Measurements from ENCODE around the gene INTS3. TPM values are rescaled to one million over a fixed set of nuclear protein-coding genes. Genes with fewer than 3 reads are reported as not detected.

The INTS3 gene
- total and polyA plus RNA-seq, 5 donors, result 26.4 to 41.8 (median 33.2) TPM

DNA sequence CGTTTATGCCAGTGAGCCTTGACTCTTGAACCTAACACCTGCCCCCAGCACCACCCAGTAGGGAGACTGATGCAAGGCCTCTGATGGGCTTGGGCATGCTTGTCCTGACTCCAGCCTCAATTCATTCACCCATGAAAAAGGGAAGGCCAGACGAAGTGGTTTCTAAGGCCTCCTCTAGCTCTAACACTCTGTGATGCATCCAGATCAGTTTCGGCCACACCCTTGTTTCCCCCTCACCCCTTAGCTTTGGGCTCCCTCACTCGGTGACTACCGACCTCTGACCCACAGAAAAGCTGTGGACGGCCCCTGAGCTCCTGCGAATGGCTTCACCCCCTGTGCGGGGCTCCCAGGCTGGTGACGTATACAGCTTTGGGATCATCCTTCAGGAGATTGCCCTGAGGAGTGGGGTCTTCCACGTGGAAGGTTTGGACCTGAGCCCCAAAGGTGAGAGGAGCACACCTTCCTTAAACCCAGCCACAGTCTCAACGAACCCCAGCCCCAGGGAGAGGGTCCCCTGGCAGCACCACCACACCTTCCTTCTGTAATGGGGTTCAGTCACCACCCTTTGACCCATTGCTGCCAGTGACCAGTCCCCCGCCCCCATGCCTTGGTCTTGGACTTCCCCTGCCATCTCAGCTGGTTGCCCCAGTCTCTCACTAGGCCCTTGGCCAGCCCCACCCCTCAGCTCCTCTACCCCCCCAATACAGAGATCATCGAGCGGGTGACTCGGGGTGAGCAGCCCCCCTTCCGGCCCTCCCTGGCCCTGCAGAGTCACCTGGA is 40.3 kb upstream of the INTS3 start:
- intact Hi-C loops (cut with DNase I), result loop anchor here in 1 of 4 donors (5.0 kb wide), 1 partner anchor 50 kb away; no protein-coding TSS in a partner anchor
- no peaks in the 10 kb centered on the region for H3K27me3 ChIP-seq (ENCODE audit: control insufficient read depth, insufficient read depth)
- H3K4me3 ChIP-seq (ENCODE audit: low read length), result no peak overlapping the region
- no peak overlapping the region for H3K27ac ChIP-seq (ENCODE audit: low read length)
- 87% methylated on average over 16 of the region's 16 CpGs for WGBS
- ATAC-seq, result no peak
- DNase-seq, result no peak
- no peaks in the 10 kb centered on the region for H3K4me1 ChIP-seq (ENCODE audit: control insufficient read depth, insufficient read depth, low read length)
- H3K9me3 ChIP-seq (ENCODE audit: control insufficient read depth, low read length), result no peaks in the 10 kb centered on the region

GRCh38 chr1:153688276-153688675 is 39.6 kb upstream of the INTS3 start:
- Histone ChIP-seq H3K27me3 (ENCODE audit: control insufficient read depth, insufficient read depth) (no peaks in the 10 kb centered on the region), H3K9me3 (ENCODE audit: control insufficient read depth, low read length) (no peaks in the 10 kb centered on the region), H3K27ac (ENCODE audit: low read length) (no peak overlapping the region), H3K4me1 (ENCODE audit: control insufficient read depth, insufficient read depth, low read length) (no peaks in the 10 kb centered on the region), H3K4me3 (ENCODE audit: low read length) (no peak overlapping the region)
- intact Hi-C loops (cut with DNase I), result loop anchor here in 1 of 4 donors (5.0 kb wide), 1 partner anchor 49 kb away; no protein-coding TSS in a partner anchor
- no peak for DNase-seq
- peak in 1 of 2 donors; percentile 9 for ATAC-seq
- WGBS, result 82% methylated on average over 7 of the region's 7 CpGs

GRCh38 chr1:153688736-153689328 is 39.0 kb upstream of the INTS3 start:
- intact Hi-C loops (cut with DNase I), result loop anchor here in 1 of 4 donors (5.0 kb wide), 1 partner anchor 48 kb away; no protein-coding TSS in a partner anchor
- no peaks in the 10 kb centered on the region for H3K4me1 ChIP-seq (ENCODE audit: control insufficient read depth, insufficient read depth, low read length)
- H3K27ac ChIP-seq (ENCODE audit: low read length), result no peak overlapping the region
- DNase-seq (no peak), ATAC-seq (no peak)
- H3K27me3 ChIP-seq (ENCODE audit: control insufficient read depth, insufficient read depth), result no peaks in the 10 kb centered on the region
- WGBS, result 87% methylated on average over 18 of the region's 18 CpGs
- no peak overlapping the region for H3K4me3 ChIP-seq (ENCODE audit: low read length)
- no peaks in the 10 kb centered on the region for H3K9me3 ChIP-seq (ENCODE audit: control insufficient read depth, low read length)

GRCh38 chr1:153693466-153693865 is 34.4 kb upstream of the INTS3 start:
- no peak for DNase-seq
- intact Hi-C loops (cut with DNase I), result no loop called here

GRCh38 chr1:153696741-153697140 is 31.1 kb upstream of the INTS3 start:
- no peaks in the 10 kb centered on the region for H3K9me3 ChIP-seq (ENCODE audit: control insufficient read depth, low read length)
- no peak overlapping the region for H3K4me3 ChIP-seq (ENCODE audit: low read length)
- H3K27me3 ChIP-seq (ENCODE audit: control insufficient read depth, insufficient read depth), result no peaks in the 10 kb centered on the region
- intact Hi-C loops (cut with DNase I), result no loop called here
- no peak for ATAC-seq
- WGBS, result 83% methylated on average over 8 of the region's 8 CpGs
- peak overlapping the region; percentile 97 for H3K27ac ChIP-seq (ENCODE audit: low read length)
- peaks cover 11% of the 10 kb centered on the region for H3K4me1 ChIP-seq (ENCODE audit: control insufficient read depth, insufficient read depth, low read length)
- no peak for DNase-seq

More at GRCh38 chr1:153693466-153693865, 34.4 kb upstream of the INTS3 start:
- ATAC-seq, result no peak
- 78% methylated on average over 4 of the region's 4 CpGs for WGBS
- H3K9me3 ChIP-seq (ENCODE audit: control insufficient read depth, low read length), result no peaks in the 10 kb centered on the region
- H3K4me1 ChIP-seq (ENCODE audit: control insufficient read depth, insufficient read depth, low read length), result peaks cover 5% of the 10 kb centered on the region
- no peaks in the 10 kb centered on the region for H3K27me3 ChIP-seq (ENCODE audit: control insufficient read depth, insufficient read depth)
- H3K4me3 ChIP-seq (ENCODE audit: low read length), result no peak overlapping the region
- no peak overlapping the region for H3K27ac ChIP-seq (ENCODE audit: low read length)

- peak; percentile 77 to 89 (median 87) for DNase-seq
- H3K9me3 ChIP-seq (ENCODE audit: control insufficient read depth, low read length), result no peaks in the 10 kb centered on the region
- peak overlapping the region; percentile 97 for H3K27ac ChIP-seq (ENCODE audit: low read length)
- H3K4me3 ChIP-seq (ENCODE audit: low read length), result no peak overlapping the region
- intact Hi-C loops (cut with DNase I), result no loop called here
- no peaks in the 10 kb centered on the region for H3K27me3 ChIP-seq (ENCODE audit: control insufficient read depth, insufficient read depth)
- peak; percentile 65 to 69 for ATAC-seq
- H3K4me1 ChIP-seq (ENCODE audit: control insufficient read depth, insufficient read depth, low read length), result peaks cover 11% of the 10 kb centered on the region
- 50% methylated on average over 12 of the region's 12 CpGs for WGBS
These were observed 30.4 kb upstream of the INTS3 start for GRCh38 chr1:153697191-153698019.

DNA sequence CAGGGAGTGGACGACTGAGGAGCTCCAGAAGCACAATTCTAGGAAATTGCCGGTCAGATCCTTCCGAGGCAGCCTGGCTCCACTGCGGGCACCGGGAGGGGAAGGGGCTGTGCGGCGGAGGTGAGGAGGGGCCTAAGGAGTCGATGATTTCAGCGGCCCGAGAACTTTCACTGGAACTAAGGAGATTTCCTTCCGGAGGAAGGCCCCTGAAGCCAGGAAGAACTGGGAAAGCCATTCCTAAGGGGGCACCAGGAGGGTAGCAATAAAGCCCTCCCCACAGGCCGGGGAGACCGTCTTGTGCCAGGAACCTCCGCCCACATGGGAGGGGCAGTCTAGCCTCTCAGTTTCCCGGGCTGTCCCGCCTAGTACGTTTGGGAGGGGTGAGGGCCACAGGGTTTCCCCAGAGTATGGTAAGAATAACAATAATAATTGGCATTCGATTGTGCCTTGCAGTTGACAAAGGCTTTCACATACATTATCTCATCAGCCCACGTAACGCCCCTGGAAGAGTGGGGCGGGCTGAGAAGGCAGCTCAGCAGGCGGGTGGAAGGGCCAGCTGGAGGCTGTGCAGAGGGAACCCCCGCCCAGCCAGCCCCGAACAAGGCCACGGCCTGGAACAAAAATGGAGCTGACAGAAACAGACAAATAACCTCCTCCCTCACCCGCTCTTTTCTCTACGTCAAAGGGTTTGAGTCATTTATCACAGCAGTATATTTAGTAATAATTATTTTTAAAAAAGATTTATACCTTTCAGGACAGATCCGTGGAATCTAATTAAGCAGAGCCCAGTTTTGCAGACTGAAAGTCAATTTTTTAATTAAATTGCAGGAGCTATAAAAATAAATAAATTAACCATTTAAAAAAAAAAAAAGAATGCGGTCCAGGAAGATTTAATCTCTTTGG is 29.6 kb upstream of the INTS3 start:
- Histone ChIP-seq H3K4me1 (ENCODE audit: control insufficient read depth, insufficient read depth, low read length) (peaks cover 11% of the 10 kb centered on the region), H3K9me3 (ENCODE audit: control insufficient read depth, low read length) (no peaks in the 10 kb centered on the region), H3K4me3 (ENCODE audit: low read length) (no peak overlapping the region), H3K27me3 (ENCODE audit: control insufficient read depth, insufficient read depth) (no peaks in the 10 kb centered on the region), H3K27ac (ENCODE audit: low read length) (peak overlapping the region; percentile 97)
- peak; percentile 94 to 95 for ATAC-seq
- peak; percentile 94 to 95 (median 94) for DNase-seq
- WGBS, result 24% methylated on average over 29 of the region's 29 CpGs
- intact Hi-C loops (cut with DNase I), result no loop called here

DNA sequence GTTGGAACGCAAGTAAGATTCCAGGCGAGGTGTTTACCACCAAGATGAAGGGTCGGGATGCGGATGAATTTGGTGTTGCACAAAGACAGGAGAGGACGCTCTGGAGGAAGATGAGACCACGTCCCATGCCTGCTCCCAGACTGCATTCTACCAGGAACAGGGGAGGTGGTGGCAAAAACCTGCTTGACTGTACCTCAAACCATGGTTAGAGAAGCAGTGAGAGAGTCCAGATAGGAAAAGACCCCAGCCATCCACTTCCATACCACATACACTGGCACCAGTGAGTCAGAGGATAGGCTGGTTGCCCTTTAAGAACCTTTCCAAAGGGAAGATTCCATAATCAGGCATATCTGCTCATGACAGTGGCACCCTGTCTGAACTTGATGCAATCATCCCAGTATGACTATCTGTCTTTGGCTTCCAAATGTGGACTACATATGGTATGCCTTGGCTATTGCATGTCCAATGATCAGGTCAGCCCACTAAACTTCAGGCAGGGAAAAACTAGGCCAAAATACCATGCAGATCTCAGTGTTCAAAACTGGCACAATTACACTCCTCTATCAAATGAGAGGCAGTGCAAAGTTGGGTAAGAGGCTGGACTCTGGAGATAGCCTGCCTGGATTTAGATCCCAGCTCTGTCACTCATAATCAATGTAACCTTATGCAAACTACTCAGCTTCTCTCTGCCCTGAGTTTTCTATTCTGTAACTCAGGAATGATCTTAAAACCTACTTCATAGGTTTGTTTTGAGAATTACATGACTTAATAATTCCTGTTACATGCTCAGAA is 28.7 kb upstream of the INTS3 start:
- H3K9me3 ChIP-seq (ENCODE audit: control insufficient read depth, low read length), result no peaks in the 10 kb centered on the region
- intact Hi-C loops (cut with DNase I), result no loop called here
- no peak overlapping the region for H3K4me3 ChIP-seq (ENCODE audit: low read length)
- peak overlapping the region; percentile 97 for H3K27ac ChIP-seq (ENCODE audit: low read length)
- no peak for ATAC-seq
- no peak for DNase-seq
- H3K27me3 ChIP-seq (ENCODE audit: control insufficient read depth, insufficient read depth), result no peaks in the 10 kb centered on the region
- peaks cover 11% of the 10 kb centered on the region for H3K4me1 ChIP-seq (ENCODE audit: control insufficient read depth, insufficient read depth, low read length)
- 79% methylated on average over 6 of the region's 6 CpGs for WGBS

DNA sequence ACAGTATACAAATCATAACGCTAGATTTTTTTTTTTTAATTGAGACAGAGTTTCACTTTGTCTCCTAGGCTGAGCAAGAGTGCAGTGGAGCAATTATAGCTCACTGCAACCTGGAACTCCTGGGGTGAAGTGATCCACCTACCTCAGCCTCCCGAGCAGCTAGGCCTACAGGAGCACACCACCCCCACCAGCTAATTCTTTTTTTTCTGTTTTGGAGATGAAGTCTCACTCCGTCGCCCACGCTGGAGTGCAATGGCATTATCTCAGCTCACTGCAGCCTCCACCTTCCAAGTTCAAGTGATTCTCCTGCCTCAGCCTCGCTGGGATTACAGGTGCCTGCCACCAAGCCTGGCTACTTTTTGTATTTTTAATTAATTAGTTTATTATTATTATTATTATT is 28.1 kb upstream of the INTS3 start:
- H3K4me3 ChIP-seq (ENCODE audit: low read length), result no peak overlapping the region
- H3K27ac ChIP-seq (ENCODE audit: low read length), result no peak overlapping the region
- ATAC-seq (no peak), DNase-seq (no peak)
- WGBS, result 91% methylated on average over 6 of the region's 6 CpGs
- H3K9me3 ChIP-seq (ENCODE audit: control insufficient read depth, low read length), result no peaks in the 10 kb centered on the region
- intact Hi-C loops (cut with DNase I), result no loop called here
- peaks cover 11% of the 10 kb centered on the region for H3K4me1 ChIP-seq (ENCODE audit: control insufficient read depth, insufficient read depth, low read length)
- H3K27me3 ChIP-seq (ENCODE audit: control insufficient read depth, insufficient read depth), result no peaks in the 10 kb centered on the region

- ATAC-seq, result no peak
- no peaks in the 10 kb centered on the region for H3K4me1 ChIP-seq (ENCODE audit: control insufficient read depth, insufficient read depth, low read length)
- no peak overlapping the region for H3K27ac ChIP-seq (ENCODE audit: low read length)
- intact Hi-C loops (cut with DNase I), result no loop called here
- 95% methylated on average over 9 of the region's 9 CpGs for WGBS
- no peak for DNase-seq
- no peak overlapping the region for H3K4me3 ChIP-seq (ENCODE audit: low read length)
- no peaks in the 10 kb centered on the region for H3K27me3 ChIP-seq (ENCODE audit: control insufficient read depth, insufficient read depth)
- no peaks in the 10 kb centered on the region for H3K9me3 ChIP-seq (ENCODE audit: control insufficient read depth, low read length)
These were observed 22.4 kb upstream of the INTS3 start for GRCh38 chr1:153705484-153705883.

All from right cardiac atrium (tissue), 5 donors.